HG03575 (cell line): ENCODE measurements around the gene GRAMD1B.
"Not testable (repeated sequence)": the region's sequence is repeated elsewhere in the genome, so short reads cannot be mapped to it uniquely, and the experiment has no call there.

Experiments used
- ATAC-seq: cut with Tn5 transposase; IDR thresholded peaks from one replicate; pipeline ENCODE4 v1.9.1; 2021; ENCODE audit not compliant: unreplicated experiment, insufficient number of reproducible peaks, low FRiP score; ENCODE audit errors: extremely low read depth

Gene GRAMD1B

GRCh38 chr11:123519797-123520193 is 89.7 kb downstream of the GRAMD1B start:
- ATAC-seq, result no peak

GRCh38 chr11:123520476-123520875 is 90.4 kb downstream of the GRAMD1B start:
- ATAC-seq, result not testable (repeated sequence)

DNA sequence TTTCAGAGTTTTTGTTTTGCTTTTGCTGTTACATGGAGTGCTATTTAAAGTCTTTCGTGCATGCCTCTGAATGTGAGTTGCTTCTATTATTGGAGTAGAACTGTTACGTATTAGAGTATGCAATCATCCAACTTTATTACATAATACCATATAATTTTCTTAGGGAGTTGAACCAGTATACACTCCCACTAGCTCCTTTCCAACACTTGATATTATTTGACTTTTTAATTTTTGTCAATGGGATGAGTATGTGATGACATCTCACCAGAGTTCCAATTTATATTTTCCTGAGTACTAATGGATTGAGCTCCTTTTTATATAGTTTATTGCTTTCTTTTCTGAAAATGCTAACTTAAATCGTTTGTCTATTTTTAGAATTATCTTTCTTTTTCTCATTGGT is 90.9 kb downstream of the GRAMD1B start:
- ATAC-seq, result no peak

DNA sequence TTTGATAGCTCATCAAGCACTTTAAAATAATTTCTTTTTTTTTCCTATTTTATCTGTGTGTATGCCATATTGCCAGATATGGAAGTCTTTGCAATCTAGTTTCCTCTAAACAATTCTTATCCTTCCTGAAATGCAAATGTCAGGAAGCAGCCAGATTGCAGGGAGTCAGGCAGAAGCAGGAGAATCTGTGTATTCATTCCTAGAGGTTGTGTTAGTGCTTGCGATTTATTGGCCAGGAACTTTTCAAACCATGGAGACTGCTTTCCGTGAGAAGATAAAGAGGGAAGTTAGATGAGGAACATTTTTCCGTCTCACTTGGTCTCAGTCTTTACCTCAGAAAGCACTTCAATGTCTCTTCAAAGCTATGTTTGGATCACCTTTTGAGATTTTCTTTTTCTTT is 91.9 kb downstream of the GRAMD1B start:
- ATAC-seq, result no peak

DNA sequence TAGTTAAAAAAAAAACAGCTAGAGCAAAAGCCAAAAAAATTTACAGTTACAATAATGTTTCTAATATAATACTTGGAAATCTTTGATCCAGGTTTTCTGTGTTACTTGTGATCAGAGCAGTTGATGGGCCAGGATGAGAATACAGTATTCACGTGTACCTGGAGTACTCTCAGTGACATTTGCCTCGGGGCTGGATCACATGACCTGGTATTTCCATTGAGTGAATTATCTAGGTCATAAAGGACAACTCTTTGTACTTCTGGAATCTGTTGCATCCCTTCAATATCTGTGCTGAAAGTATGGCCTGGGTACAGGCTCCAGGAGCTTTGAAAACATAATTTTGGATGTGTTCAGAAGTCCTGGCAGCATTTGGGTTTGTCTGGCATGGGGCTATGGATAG is 93.5 kb downstream of the GRAMD1B start:
- ATAC-seq, result no peak

- ATAC-seq, result no peak
These were observed 95.0 kb downstream of the GRAMD1B start for GRCh38 chr11:123525097-123525496.

DNA sequence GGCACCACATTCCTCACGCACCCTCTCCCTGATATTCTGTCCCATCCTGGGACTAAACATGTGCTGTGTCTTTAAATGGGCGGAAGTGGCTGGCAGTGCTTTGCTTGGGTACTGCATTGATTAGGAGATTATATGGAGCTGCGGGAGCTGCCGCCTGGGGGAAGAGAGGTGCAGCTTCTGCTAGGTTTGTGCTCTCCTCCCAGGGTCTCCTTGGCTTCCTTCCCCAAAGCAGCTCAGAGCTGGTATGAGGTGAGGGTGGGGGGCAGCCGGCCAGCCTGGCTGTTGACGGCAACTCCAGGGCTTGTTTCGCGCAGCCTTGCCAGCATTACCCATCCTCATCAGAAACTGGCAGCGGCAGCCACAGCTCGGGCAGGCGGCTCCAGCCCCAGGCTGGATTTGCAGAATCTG is 95.4 kb downstream of the GRAMD1B start:
- no peak for ATAC-seq

DNA sequence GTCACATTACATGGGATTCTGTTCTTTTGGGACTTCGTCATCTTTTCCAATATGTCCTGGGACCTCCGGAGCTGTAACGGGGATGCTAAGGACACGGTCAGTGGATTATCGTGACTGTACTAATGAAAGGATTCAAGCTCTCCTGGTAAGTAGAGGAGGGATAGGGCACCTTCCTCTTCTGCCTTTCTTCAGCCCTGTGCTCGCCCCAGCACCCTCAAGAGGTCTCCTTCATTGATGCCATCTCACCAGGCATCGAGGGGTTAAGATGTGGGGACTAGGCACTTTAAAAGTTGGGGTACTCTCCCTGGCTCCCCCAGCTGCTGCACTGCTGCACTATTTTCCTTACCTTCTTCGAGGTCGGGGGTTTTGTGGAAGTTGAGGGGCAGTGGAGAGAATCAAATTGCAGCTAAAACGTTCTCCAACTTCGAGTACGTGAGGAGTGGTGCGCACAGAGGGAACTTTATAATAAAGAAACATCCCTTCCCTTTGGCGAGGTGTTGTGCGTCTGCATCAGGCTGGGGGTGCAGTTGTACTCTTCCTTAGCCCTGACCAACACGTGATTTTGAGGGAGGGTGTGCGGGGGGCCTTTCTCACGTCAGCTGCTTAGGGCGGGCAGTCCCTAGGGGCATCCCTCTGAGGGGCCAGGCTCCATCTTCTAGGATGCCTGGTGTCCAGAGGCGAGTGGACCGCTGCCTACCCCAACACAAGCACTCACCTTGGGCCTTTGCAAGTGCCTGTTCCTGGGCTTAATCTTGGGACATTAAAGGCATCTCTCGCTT is 96.1 kb downstream of the GRAMD1B start:
- ATAC-seq, result no peak

DNA sequence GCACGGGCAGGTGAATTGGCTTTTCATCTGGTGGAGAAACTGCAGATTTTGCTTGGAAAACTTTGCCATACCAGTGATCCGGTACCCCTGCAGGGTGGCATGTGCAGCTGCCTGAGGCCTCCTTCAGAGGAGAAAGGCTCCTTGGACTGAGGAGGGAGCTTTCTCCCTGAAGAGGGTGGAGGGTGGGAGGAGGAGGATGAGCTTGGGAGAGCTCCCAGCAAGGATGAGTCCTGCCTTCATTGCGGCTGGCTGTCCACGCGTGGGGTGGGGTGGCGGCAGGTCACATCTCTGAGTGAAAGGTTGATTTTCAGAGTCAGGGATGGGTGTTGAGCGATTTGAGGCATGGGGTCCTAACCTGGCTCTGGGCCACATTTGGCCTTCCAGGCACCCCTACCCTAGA is 96.8 kb downstream of the GRAMD1B start:
- no peak for ATAC-seq

GRCh38 chr11:123527526-123527925 is 97.5 kb downstream of the GRAMD1B start:
- ATAC-seq, result no peak

DNA sequence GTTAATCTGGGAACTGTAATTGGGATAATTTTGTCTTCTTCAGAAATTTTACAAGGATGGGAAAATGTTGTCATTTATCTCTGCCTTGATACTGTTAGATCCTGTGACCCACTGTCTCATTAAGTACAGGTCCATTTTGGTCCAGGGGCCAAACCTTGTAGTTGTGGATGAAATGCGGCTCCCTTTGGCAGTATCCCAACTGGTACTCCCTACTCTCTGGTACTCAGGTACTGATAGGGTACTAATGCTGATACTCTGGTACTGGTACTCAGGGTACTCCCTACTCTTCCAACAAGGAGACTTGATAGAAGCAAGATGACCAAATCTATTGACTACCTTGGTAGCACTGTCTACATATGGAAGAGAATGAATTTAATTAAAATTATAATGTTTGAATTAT is 97.9 kb downstream of the GRAMD1B start:
- ATAC-seq, result no peak

DNA sequence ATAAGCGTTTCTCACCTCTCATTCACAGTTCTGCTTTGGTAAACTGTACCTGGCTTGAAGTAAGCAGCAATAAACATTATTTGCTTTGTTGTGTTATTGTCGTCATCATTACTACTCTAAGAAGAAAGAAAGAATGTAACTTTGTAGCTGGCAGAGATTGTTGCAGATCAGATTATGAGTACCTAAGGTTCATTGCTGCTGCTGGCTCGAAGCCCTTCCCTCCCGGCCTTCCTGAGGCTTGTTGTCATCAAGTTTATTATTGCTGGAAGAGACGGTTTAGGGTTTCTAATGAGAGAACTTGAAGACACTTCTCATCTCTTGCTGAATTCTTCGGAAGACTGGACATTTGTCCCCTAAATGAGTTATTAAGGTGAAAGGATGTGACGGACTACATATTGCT is 101.3 kb downstream of the GRAMD1B start:
- no peak for ATAC-seq

- ATAC-seq, result no peak
These were observed 102.1 kb downstream of the GRAMD1B start for GRCh38 chr11:123532131-123532530.

GRCh38 chr11:123535401-123535800 is 105.3 kb downstream of the GRAMD1B start:
- ATAC-seq, result no peak

GRCh38 chr11:123536690-123537437 is 106.8 kb downstream of the GRAMD1B start:
- no peak for ATAC-seq

GRCh38 chr11:123537726-123538125 is 107.7 kb downstream of the GRAMD1B start:
- no peak for ATAC-seq

- ATAC-seq, result no peak
These were observed 113.7 kb downstream of the GRAMD1B start for GRCh38 chr11:123543797-123544196.

DNA sequence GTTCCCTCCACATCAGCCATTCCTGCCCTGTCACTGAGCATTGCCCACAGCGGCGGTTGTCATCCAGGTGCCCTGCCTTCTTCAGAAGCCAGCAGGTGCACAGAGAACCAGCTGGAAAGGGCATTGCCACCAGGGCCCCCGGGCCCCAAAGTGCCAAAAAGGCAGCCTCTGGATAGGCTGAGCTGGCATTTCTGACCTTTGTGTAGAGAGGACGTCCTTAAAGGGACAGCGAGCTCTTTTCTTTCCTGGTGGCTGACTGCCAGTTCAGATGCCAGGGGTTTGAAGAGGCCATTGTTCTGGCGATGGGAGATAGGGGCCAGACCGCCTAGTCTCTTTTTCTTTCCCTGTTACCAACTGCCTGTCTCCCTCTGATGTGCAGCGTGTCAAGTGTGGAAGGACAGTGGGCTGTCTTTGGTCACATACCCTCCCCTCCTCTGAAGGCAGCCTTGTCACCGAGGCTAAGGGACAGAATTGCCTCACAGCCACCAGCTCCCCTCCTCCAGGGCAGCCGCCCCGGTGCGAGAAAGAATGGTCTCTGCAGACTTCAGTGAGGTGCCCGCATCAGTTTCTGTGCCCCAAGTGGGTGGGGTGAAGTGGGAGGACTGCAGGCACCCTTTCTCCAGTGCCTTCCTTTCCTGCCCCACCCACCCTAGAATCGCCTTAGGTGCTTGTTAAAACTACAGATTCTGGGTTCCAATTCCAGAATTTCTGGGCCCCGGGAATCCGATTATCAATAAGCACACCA is 114.7 kb downstream of the GRAMD1B start:
- ATAC-seq, result no peak

GRCh38 chr11:123545726-123546270 is 115.7 kb downstream of the GRAMD1B start:
- no peak for ATAC-seq

DNA sequence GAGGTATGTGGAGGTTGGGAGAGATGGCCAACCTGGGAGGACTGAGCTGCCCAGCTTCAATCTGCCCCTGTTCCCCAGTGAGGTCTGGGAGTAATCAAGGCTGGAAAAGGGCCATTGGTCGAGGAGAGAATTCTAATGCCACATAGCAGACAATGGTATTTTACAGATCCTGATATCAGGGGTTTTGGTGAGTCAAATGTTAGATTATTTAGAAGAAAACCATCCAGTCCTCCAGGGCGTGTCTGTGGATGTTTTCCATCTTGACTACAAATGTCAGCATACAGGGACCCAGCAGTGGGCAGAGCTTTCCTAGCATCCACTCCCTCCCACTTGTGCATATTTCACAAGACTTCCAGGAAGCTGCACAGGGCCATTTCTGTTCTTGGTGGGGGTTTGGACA is 116.4 kb downstream of the GRAMD1B start:
- ATAC-seq, result no peak
